HG03103 (cell line): ENCODE measurements around the gene GOLGA8F.
"Not testable (repeated sequence)": the region's sequence is repeated elsewhere in the genome, so short reads cannot be mapped to it uniquely, and the experiment has no call there.

Source experiments
- ATAC-seq: cut with Tn5 transposase; IDR thresholded peaks from one replicate; pipeline ENCODE4 v1.9.1; 2021; ENCODE audit warnings: low read depth; ENCODE audit not compliant: unreplicated experiment

Gene GOLGA8F, protein sequence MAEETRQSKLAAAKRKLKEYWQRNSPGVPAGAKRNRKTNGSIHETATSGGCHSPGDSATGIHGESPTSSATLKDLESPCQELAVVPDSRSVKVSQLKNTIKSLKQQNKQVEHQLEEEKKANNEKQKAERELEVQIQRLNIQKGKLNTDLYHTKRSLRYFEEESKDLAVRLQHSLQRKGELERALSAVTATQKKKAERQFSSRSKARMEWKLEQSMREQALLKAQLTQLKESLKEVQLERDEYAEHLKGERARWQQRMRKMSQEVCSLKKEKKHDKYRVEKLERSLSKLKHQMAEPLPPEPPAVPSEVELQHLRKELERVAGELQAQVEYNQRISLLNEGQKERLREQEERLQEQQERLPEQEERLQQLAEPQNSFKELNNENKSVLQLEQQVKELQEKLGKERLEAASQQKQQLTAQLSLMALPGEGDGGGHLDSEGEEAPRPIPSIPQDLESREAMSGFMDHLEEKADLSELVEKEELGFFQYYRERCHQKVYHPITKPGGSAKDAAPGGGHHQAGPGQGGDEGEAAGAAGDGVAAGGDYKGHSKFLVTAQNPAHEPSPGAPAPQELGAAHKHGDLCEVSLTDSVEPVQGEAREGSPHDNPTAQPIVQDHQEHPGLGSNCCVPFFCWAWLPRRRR

DNA sequence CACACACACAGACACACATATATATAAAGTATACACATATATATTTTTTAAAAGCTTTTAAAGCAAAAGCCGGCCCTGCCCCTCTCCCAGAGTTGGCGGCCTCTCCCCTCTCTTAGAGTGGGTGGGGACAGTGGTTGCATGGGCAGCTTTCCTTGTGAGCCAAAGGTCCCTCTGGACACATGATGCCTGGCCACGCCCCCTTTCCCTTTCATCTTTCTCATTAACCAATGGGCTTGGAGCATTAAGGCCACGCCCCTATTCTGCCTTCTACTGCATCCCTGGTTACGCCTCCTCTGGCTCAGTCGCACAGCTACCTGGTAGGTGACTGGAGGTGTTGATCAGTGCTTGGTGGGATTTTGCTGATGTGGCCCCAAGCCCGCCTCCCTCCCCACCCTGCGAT lies at the start of gene GOLGA8F:
GOLGA8F (plus strand) TSS at position 301 of the 400 bp plus-strand sequence; CDS start at position 399, 98 bp downstream.
- not testable (repeated sequence) for ATAC-seq

DNA sequence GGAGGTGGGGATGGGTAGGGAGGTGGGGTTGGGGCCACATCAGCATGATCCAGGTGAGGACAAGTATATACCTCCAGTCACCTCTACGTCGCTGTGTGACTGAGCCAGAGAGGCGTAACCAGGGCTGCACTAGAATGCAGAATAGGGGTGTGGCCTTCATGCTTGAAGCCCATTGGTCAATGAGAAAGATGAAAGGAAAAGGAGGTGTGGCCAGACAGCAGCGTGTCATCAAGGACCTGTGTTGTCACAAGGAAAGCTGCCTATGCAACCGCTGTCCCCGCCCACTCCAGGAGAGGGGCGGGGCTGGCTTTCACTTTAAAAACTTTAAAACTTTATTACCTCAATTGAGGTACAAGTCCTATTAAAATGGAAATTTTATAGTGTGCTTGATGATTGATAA lies 20.5 kb upstream of the GOLGA8F start, which contains the start of gene GOLGA6L24:
GOLGA6L24 (minus strand) TSS at position 101 of the 400 bp plus-strand sequence; CDS start at position 40, 61 bp downstream.
- ATAC-seq: not testable (repeated sequence)

DNA sequence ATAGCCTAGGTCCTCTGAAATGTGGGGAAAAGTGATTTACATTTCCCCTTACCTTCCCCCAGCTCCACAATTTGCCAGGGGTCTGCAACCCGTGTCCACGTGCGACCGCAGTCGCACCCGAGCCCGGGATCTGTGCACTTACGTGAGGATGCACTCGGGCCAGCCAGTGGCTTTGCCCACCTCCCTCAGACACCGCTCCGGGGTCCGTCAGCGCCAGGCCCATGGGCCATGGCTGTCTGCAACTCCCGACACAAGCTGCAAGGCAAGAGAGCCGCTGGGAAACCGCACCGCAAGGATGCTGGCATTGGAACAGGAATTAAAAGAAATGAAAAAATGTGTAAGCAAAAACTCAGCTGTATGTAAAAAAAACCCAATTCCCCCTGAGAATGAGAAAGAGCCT lies 13.0 kb upstream of the GOLGA8F start:
- ATAC-seq: not testable (repeated sequence)

DNA sequence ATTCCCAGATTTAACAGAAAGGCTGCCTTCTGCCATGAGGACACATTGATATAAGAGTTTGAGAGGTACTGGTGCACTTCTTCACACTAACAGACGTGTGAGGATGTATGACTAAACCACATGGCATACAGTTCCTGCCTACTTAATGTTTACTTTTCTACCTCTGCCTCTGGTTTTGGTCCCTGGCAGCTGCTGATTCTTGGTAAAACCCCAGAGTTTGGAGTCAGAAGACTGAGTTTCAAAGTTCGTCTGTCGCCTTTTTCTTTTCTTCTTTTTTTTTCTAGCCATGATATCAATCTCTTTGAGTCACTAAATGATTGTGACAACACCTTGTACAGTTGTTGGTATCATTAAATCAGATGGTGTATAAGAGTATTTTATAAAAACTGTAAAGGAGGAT lies 1.6 kb downstream of the GOLGA8F start:
- not testable (repeated sequence) for ATAC-seq

DNA sequence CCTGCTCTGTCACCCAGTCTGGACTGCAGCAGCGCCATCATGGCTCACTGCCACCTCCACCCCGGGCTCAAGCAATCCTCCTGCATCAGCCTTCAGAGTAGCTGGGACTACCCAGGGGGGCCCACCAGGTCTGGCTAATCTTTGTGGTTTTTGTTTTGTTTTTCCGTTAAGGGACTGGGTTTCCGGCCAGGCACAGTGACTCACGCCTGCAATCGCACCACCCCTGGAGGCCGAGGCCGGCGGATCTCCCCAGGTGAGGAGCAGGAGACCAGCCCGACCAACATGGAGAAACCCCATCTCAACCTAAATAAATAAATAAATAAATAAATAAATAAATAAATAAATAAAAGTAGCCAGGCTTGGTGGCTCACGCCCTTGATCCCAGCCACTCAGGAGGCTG lies 17.6 kb downstream of the GOLGA8F start:
- ATAC-seq: not testable (repeated sequence)

DNA sequence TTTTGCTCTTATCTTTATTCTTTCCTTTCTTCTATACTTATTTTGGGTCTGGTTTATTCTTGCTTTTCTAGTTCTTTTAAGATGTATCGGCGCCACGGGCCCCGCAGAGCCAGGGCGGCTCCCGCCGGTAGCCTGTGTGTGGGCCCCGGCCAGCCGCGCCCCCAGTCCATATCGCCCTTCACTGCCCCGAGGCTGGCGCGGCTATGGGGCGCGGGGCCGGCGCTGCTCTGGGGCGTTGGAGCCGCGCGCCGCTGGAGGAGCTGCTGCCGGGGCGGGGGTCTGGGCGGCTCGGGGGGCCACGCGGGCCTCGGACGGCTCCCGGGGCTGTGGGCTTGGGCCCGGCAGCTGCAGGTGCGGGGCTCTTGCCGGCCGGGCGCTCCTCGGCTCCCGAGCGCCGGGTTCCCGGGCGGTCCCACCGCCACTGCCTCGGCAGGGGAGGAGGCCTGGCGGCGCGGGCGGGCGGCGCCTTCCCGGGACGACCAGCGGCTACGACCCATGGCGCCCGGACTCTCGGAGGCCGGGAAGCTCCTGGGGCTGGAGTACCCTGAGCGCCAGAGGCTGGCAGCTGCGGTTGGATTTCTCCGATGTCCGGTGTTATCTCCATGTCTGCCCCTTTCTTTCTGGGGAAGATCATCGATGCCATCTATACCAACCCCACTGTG lies 24.4 kb downstream of the GOLGA8F start:
- not testable (repeated sequence) for ATAC-seq

DNA sequence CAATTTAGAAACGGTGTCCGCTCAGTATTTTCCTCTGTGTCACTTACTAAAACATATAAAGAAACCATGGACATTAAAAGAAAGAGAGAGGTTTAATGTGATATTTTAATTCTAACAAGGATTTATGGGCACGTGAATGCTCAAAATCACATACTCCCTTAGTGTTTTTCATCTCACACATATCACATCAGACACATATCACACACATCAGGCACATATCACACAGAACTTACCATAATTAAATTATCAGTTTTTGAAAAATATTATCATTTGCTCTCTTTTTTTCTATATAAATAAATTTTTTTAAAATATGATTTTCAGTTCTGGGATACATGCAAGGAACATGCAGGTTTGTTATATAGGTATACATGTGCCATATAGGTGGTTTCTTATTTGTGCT lies 42.0 kb downstream of the GOLGA8F start:
- not testable (repeated sequence) for ATAC-seq

DNA sequence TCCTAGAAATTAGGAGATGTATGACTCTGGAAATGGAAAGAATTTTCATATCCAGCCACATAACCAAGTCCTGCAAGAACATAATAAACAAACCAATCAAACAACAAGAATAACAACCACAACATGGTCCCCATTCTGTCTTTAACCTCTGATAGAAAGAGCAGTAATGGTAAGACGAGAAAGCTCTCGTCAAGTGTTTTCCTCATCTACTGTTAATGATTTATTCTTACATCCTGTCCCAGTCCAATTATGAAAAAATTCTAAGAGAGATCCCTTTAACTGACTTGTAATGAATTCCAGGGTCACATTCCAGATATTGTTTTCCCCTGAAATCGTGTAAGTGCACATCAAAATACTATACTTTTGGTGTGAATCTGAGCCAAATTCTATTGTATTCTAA lies 57.1 kb downstream of the GOLGA8F start:
- not testable (repeated sequence) for ATAC-seq
